HEK293 (cell line): ENCODE results near the gene DTX3L.

Experiments
- CTCF ChIA-PET: fragments of 350-600 bp; formaldehyde crosslinking; extraction: SDS; loops from one replicate; lab custom pipeline; 2021; ENCODE audit warnings: antibody characterized with exemption; lab: Yijun Ruan, JAX
- POLR2A ChIA-PET: fragments of 300-600 bp; formaldehyde crosslinking; extraction: SDS; loops from one replicate; lab custom pipeline; 2020; ENCODE audit warnings: antibody characterized with exemption, inconsistent platforms; lab: Yijun Ruan, JAX
- H3K27ac ChIP-seq: fragments of 200-500 bp; sonication (Bioruptor generic); 2 replicates; pipeline ENCODE4 v1.5.1; 2014; ENCODE audit warnings: low read depth, low read length, control low read depth, inconsistent platforms; ENCODE audit errors: extremely low read depth
- H3K36me3 ChIP-seq, 2 experiments: fragments of 200-500 bp in 1 of 2; sonication (Bioruptor generic) in 1 of 2; 1 replicate in 1 of 2; 2 replicates in 1 of 2; pipeline ENCODE4 v1.5.1; 2014 to 2017; ENCODE audit warnings: inconsistent platforms in 2 of 2, low read length in 2 of 2; ENCODE audit not compliant: control insufficient read depth in 2 of 2, insufficient read depth in 1 of 2
- H3K4me1 ChIP-seq: fragments of 200-500 bp; sonication (Bioruptor generic); 2 replicates; pipeline ENCODE4 v1.5.1; 2014; ENCODE audit warnings: mild to moderate bottlenecking, low read length, inconsistent platforms; ENCODE audit not compliant: control insufficient read depth, insufficient read depth
- H3K4me3 ChIP-seq: 2 replicates; pipeline ENCODE4 v1.5.1; 2011; ENCODE audit warnings: low read depth, mild to moderate bottlenecking, control low read depth, low read length, moderate library complexity
- H3K9me3 ChIP-seq: fragments of 200-500 bp; sonication (Bioruptor generic); 2 replicates; pipeline ENCODE4 v1.5.1; 2014; ENCODE audit warnings: low read depth, low read length, inconsistent platforms; ENCODE audit not compliant: control insufficient read depth, insufficient read depth
- BCL11A ChIP-seq: fragments of 450-650 bp; formaldehyde crosslinking; IDR thresholded peaks from 2 replicates; pipeline ENCODE4 v1.5.1; 2016; ENCODE audit warnings: low read depth, missing biosample characterization, missing genetic modification characterization
- HIC1 ChIP-seq: fragments of 450-650 bp; formaldehyde crosslinking; IDR thresholded peaks from 2 replicates; pipeline ENCODE4 v1.5.1; 2016; ENCODE audit warnings: missing biosample characterization, missing genetic modification characterization
- KLF7 ChIP-seq: fragments of 450-650 bp; formaldehyde crosslinking; IDR thresholded peaks from 2 replicates; pipeline ENCODE4 v1.5.1; 2016; ENCODE audit warnings: missing biosample characterization, missing genetic modification characterization, borderline replicate concordance
- MYNN ChIP-seq: fragments of 450-650 bp; formaldehyde crosslinking; IDR thresholded peaks from 2 replicates; pipeline ENCODE4 v1.5.1; 2016; ENCODE audit warnings: missing biosample characterization, missing genetic modification characterization, borderline replicate concordance
- OSR2 ChIP-seq: fragments of 450-650 bp; formaldehyde crosslinking; IDR thresholded peaks from 2 replicates; pipeline ENCODE4 v1.5.1; 2016; ENCODE audit warnings: missing biosample characterization, missing genetic modification characterization
- OVOL3 ChIP-seq: fragments of 450-650 bp; formaldehyde crosslinking; IDR thresholded peaks from 2 replicates; pipeline ENCODE4 v1.5.1; 2016; ENCODE audit warnings: missing biosample characterization, missing genetic modification characterization
- PBX3 ChIP-seq: sonication (generic); formaldehyde crosslinking; IDR thresholded peaks from 2 replicates; pipeline ENCODE4 v1.8.1; 2022; ENCODE audit warnings: mild to moderate bottlenecking, moderate library complexity, missing genetic modification reagents
- PRDM1 ChIP-seq: fragments of 450-650 bp; formaldehyde crosslinking; IDR thresholded peaks from 2 replicates; pipeline ENCODE4; 2016; ENCODE audit warnings: missing biosample characterization, missing genetic modification characterization
- PRDM2 ChIP-seq: fragments of 450-650 bp; formaldehyde crosslinking; IDR thresholded peaks from 2 replicates; pipeline ENCODE4 v1.5.1; 2016; ENCODE audit warnings: missing biosample characterization, missing genetic modification characterization, borderline replicate concordance
- PRDM4 ChIP-seq: fragments of 450-650 bp; formaldehyde crosslinking; IDR thresholded peaks from 2 replicates; pipeline ENCODE4 v1.5.1; 2017; ENCODE audit warnings: missing biosample characterization, missing genetic modification characterization
- ZBTB20 ChIP-seq: fragments of 450-650 bp; formaldehyde crosslinking; IDR thresholded peaks from 2 replicates; pipeline ENCODE4 v1.5.1; 2016; ENCODE audit warnings: missing biosample characterization, missing genetic modification characterization
- ZFP69B ChIP-seq: fragments of 450-650 bp; formaldehyde crosslinking; IDR thresholded peaks from 2 replicates; pipeline ENCODE4 v1.5.1; 2016; ENCODE audit warnings: missing biosample characterization, missing genetic modification characterization
- ZNF146 ChIP-seq: fragments of 450-650 bp; formaldehyde crosslinking; IDR thresholded peaks from 2 replicates; pipeline ENCODE4 v1.5.1; 2016; ENCODE audit warnings: missing biosample characterization, missing genetic modification characterization
- ZNF174 ChIP-seq: fragments of 450-650 bp; formaldehyde crosslinking; IDR thresholded peaks from 2 replicates; pipeline ENCODE4 v1.5.0; 2017; ENCODE audit warnings: missing biosample characterization, mild to moderate bottlenecking, missing genetic modification characterization
- ZNF175 ChIP-seq: fragments of 450-650 bp; formaldehyde crosslinking; IDR thresholded peaks from 2 replicates; pipeline ENCODE4 v1.5.1; 2016; ENCODE audit warnings: missing biosample characterization, missing genetic modification characterization
- ZNF362 ChIP-seq: fragments of 450-650 bp; formaldehyde crosslinking; IDR thresholded peaks from 2 replicates; pipeline ENCODE4 v1.5.1; 2016; ENCODE audit warnings: missing biosample characterization, missing genetic modification characterization
- ZNF366 ChIP-seq: fragments of 450-650 bp; formaldehyde crosslinking; conservative IDR thresholded peaks from 2 replicates; pipeline ENCODE4 v1.5.1; 2016; ENCODE audit warnings: missing biosample characterization, missing genetic modification characterization
- ZNF561 ChIP-seq: fragments of 450-650 bp; IDR thresholded peaks from 2 replicates; pipeline ENCODE4 v1.5.1; 2018; ENCODE audit warnings: missing biosample characterization, missing genetic modification characterization, borderline replicate concordance
- ZNF610 ChIP-seq: fragments of 450-650 bp; formaldehyde crosslinking; IDR thresholded peaks from 2 replicates; pipeline ENCODE4 v1.5.1; 2016; ENCODE audit warnings: missing biosample characterization, missing genetic modification characterization, borderline replicate concordance
- ZNF792 ChIP-seq: fragments of 450-650 bp; formaldehyde crosslinking; IDR thresholded peaks from 2 replicates; pipeline ENCODE4 v1.5.1; 2016; ENCODE audit warnings: missing biosample characterization, missing genetic modification characterization
- ZSCAN30 ChIP-seq: fragments of 450-650 bp; IDR thresholded peaks from 2 replicates; pipeline ENCODE4 v1.5.1; 2018; ENCODE audit warnings: missing biosample characterization, mild to moderate bottlenecking, missing genetic modification characterization, moderate library complexity

DTX3L gene

GRCh38 chr3:122519693-122520092 is 44.4 kb upstream of the DTX3L start:
- Histone ChIP-seq H3K27ac (no peak overlapping the region), H3K4me3 (no peak overlapping the region), H3K4me1 (no peaks in the 10 kb centered on the region), H3K9me3 (no peaks in the 10 kb centered on the region), H3K36me3 (no peaks in the 10 kb centered on the region)
- POLR2A ChIA-PET: no interaction called here
- TF ChIP-seq PBX3 (CRISPR knock-in tag) (no peak), ZNF366 (tag by site-specific recombination) (no peak), ZNF561 (tag by site-specific recombination) (no peak), BCL11A (tag by site-specific recombination) (no peak), ZNF610 (tag by site-specific recombination) (no peak), ZNF175 (tag by site-specific recombination) (no peak), ZNF362 (tag by site-specific recombination) (no peak), PRDM2 (tag by site-specific recombination) (no peak), OVOL3 (tag by site-specific recombination) (no peak), PRDM4 (no peak)
- CTCF ChIA-PET: interaction anchor here (0.6 kb wide), 2 partner anchors 68 to 158 kb away, joined by 3 to 4 read pairs; no protein-coding TSS in a partner anchor

GRCh38 chr3:122520861-122521260 is 43.3 kb upstream of the DTX3L start:
- TF ChIP-seq OSR2 (tag by site-specific recombination) (no peak), ZSCAN30 (tag by site-specific recombination) (no peak), ZNF174 (tag by site-specific recombination) (no peak), KLF7 (no peak), HIC1 (no peak), ZNF792 (no peak), MYNN (no peak), ZFP69B (no peak), ZBTB20 (tag by site-specific recombination) (no peak), ZNF146 (tag by site-specific recombination) (no peak), PRDM1 (tag by site-specific recombination) (no peak)
- no peak overlapping the region for H3K4me3 ChIP-seq
- POLR2A ChIA-PET: no interaction called here
- CTCF ChIA-PET: no interaction called here
- no peaks in the 10 kb centered on the region for H3K36me3 ChIP-seq
- H3K4me1 ChIP-seq: no peaks in the 10 kb centered on the region
- H3K9me3 ChIP-seq: no peaks in the 10 kb centered on the region
- no peak overlapping the region for H3K27ac ChIP-seq
